Calu3 (cell line): Measurements from ENCODE around the gene UPK3A. TPM values are rescaled to one million over a fixed set of nuclear protein-coding genes. Genes with fewer than 3 reads are reported as not detected.

Experiments used
- BruUV-seq: library from RNA; stranded (reverse); fragments of 400-500 nt; replicated peaks from 2 replicates; lab custom pipeline; 2021; lab: Mats Ljungman, UMichigan
- CTCF ChIA-PET: fragments of 300-600 bp; sonication (Branson Sonifier 250); formaldehyde crosslinking; loops from one replicate; lab custom pipeline; 2022; ENCODE audit warnings: antibody characterized with exemption; lab: Charles Lee
- DNase-seq: peaks from one replicate; pipeline ENCODE4 v3.0.0; 2022
- H3K27ac Mint-ChIP-seq: one replicate; pipeline ENCODE4 v1.8.0; 2022; ENCODE audit warnings: mixed read lengths; ENCODE audit not compliant: unreplicated experiment
- H3K27me3 Mint-ChIP-seq: one replicate; pipeline ENCODE4 v1.8.0; 2022; ENCODE audit warnings: mixed read lengths; ENCODE audit not compliant: unreplicated experiment
- H3K36me3 Mint-ChIP-seq: one replicate; pipeline ENCODE4 v1.8.0; 2022; ENCODE audit warnings: mild to moderate bottlenecking, moderate library complexity, mixed read lengths; ENCODE audit not compliant: insufficient read depth, unreplicated experiment
- H3K4me1 Mint-ChIP-seq: one replicate; pipeline ENCODE4 v1.8.0; 2022; ENCODE audit warnings: mild to moderate bottlenecking, low read depth, mixed read lengths; ENCODE audit not compliant: unreplicated experiment
- H3K4me3 Mint-ChIP-seq: one replicate; pipeline ENCODE4 v1.8.0; 2022; ENCODE audit warnings: mild to moderate bottlenecking, low read depth, moderate library complexity, mixed read lengths; ENCODE audit not compliant: unreplicated experiment
- H3K9me3 Mint-ChIP-seq: one replicate; pipeline ENCODE4 v1.8.0; 2022; ENCODE audit warnings: low read depth, mixed read lengths; ENCODE audit not compliant: unreplicated experiment
- CTCF ChIP-seq: fragments of 200-600 bp; IDR thresholded peaks from one replicate; pipeline ENCODE4 v1.8.0; 2022; ENCODE audit warnings: antibody characterized with exemption; ENCODE audit not compliant: unreplicated experiment
- intact Hi-C: fragments of 100-400 bp; cut with micrococcal nuclease; formaldehyde crosslinking; loops from one replicate; pipeline ENCODE4 v1.10.0; 2022; ENCODE audit not compliant: unreplicated experiment
- total RNA-seq: library from RNA; stranded (reverse); gene quantifications from 2 replicates; pipeline ENCODE4 v1.2.3, GENCODE V29; 2022

Gene UPK3A
- total RNA-seq, 1 experiment from 2014 or later, result not detected

GRCh38 chr22:45240810-45241631 lies 43.7 kb upstream of the UPK3A start, which contains the start of gene KIAA0930:
TSS of gene KIAA0930 (minus strand) at chr22:45240894. CDS start at chr22:45240703, 191 bp downstream.
- BruUV-seq, result no TSS peak
- no peaks in the 10 kb centered on the region for H3K27me3 Mint-ChIP-seq
- peaks cover 37% of the 10 kb centered on the region for H3K36me3 Mint-ChIP-seq
- H3K9me3 Mint-ChIP-seq, result no peaks in the 10 kb centered on the region
- peaks cover 51% of the 10 kb centered on the region for H3K4me1 Mint-ChIP-seq
- H3K4me3 Mint-ChIP-seq, result peak within 1 kb of the TSS; percentile 80
- DNase-seq, result peak; percentile 68
- CTCF ChIA-PET, result no interaction called here
- peak within 1 kb of the TSS; percentile 49 for H3K27ac Mint-ChIP-seq
- intact Hi-C loops, result no loop called here
- TF ChIP-seq CTCF, result no peak

- Mint-ChIP-seq H3K27me3 (no peaks in the 10 kb centered on the region), H3K36me3 (peaks cover 51% of the 10 kb centered on the region), H3K27ac (no peak overlapping the region), H3K4me3 (no peak overlapping the region), H3K4me1 (peaks cover 65% of the 10 kb centered on the region), H3K9me3 (no peaks in the 10 kb centered on the region)
- CTCF ChIA-PET, result no interaction called here
- no peak for TF ChIP-seq CTCF
- no TSS peak for BruUV-seq
- peak; percentile 49 for DNase-seq
- intact Hi-C loops, result no loop called here
Measured at GRCh38 chr22:45242778-45243191, 42.0 kb upstream of the UPK3A start.

GRCh38 chr22:45244916-45245315 lies 39.8 kb upstream of the UPK3A start:
- CTCF ChIA-PET, result no interaction called here
- TF ChIP-seq CTCF, result no peak
- Mint-ChIP-seq H3K36me3 (peaks cover 31% of the 10 kb centered on the region), H3K27ac (peak overlapping the region; percentile 97), H3K9me3 (no peaks in the 10 kb centered on the region), H3K27me3 (no peaks in the 10 kb centered on the region), H3K4me3 (no peak overlapping the region), H3K4me1 (peaks cover 66% of the 10 kb centered on the region)
- intact Hi-C loops, result no loop called here
- no TSS peak for BruUV-seq
- DNase-seq, result no peak

GRCh38 chr22:45246060-45246985 lies 38.4 kb upstream of the UPK3A start:
- peaks cover 65% of the 10 kb centered on the region for H3K4me1 Mint-ChIP-seq
- H3K36me3 Mint-ChIP-seq, result peaks cover 18% of the 10 kb centered on the region
- H3K27ac Mint-ChIP-seq, result peak overlapping the region; percentile 97
- H3K9me3 Mint-ChIP-seq, result no peaks in the 10 kb centered on the region
- peak; percentile 80 for DNase-seq
- CTCF ChIA-PET, result interaction anchor here (0.5 to 1.3 kb wide), 11 partner anchors 9 to 928 kb away, joined by 3 to 6 read pairs (median 4); partner anchors contain the start of gene UPK3A
- H3K4me3 Mint-ChIP-seq, result peak overlapping the region; percentile 25
- H3K27me3 Mint-ChIP-seq, result no peaks in the 10 kb centered on the region
- intact Hi-C loops, result no loop called here
- BruUV-seq, result TSS peak; percentile 84
- no peak for TF ChIP-seq CTCF
